Activated naive CD8-positive, alpha-beta T cell treated with anti-CD3 and anti-CD28 coated beads, Interleukin-2, amount 50 U/mL, for 16 hours (primary cell): Measurements from ENCODE around the gene AVPR1B.

Experiments used
- DNase-seq: peaks from one replicate; pipeline ENCODE4 v3.0.0-alpha.2; 2020; ENCODE audit warnings: low read depth, low spot score

The AVPR1B gene

GRCh38 chr1:206117151-206117948, at the start of gene AVPR1B:
Gene AVPR1B (minus strand): TSS chr1:206117388. CDS start chr1:206116890, 498 bp downstream.
- no peak for DNase-seq

- DNase-seq, result no peak
Measured at GRCh38 chr1:206145771-206146290, 28.6 kb upstream of the AVPR1B start.

- DNase-seq, result no peak
Measured at GRCh38 chr1:206144605-206145004, 27.4 kb upstream of the AVPR1B start.

GRCh38 chr1:206143537-206144172, 26.5 kb upstream of the AVPR1B start:
- DNase-seq, result no peak

GRCh38 chr1:206142770-206143169, 25.6 kb upstream of the AVPR1B start:
- DNase-seq, result no peak

- DNase-seq, result no peak
Measured at GRCh38 chr1:206142011-206142410, 24.8 kb upstream of the AVPR1B start.

GRCh38 chr1:206136241-206136640, 19.1 kb upstream of the AVPR1B start:
- DNase-seq, result no peak

GRCh38 chr1:206135248-206135647, 18.1 kb upstream of the AVPR1B start:
- no peak for DNase-seq

GRCh38 chr1:206133751-206134415, 16.7 kb upstream of the AVPR1B start:
- DNase-seq, result no peak

- DNase-seq, result no peak
Measured at GRCh38 chr1:206131037-206131436, 13.8 kb upstream of the AVPR1B start.

GRCh38 chr1:206128196-206128595, 11.0 kb upstream of the AVPR1B start:
- DNase-seq, result no peak

- no peak for DNase-seq
Measured at GRCh38 chr1:206127336-206127735, 10.1 kb upstream of the AVPR1B start.

- no peak for DNase-seq
Measured at GRCh38 chr1:206125346-206125745, 8.2 kb upstream of the AVPR1B start.

- DNase-seq, result no peak
Measured at GRCh38 chr1:206122686-206123085, 5.5 kb upstream of the AVPR1B start.

GRCh38 chr1:206121269-206121668, 4.1 kb upstream of the AVPR1B start:
- no peak for DNase-seq

- no peak for DNase-seq
Measured at GRCh38 chr1:206120406-206120805, 3.2 kb upstream of the AVPR1B start.

GRCh38 chr1:206116873-206117150, 376 bp downstream of the AVPR1B start:
- no peak for DNase-seq

GRCh38 chr1:206116191-206116872, 856 bp downstream of the AVPR1B start:
- no peak for DNase-seq

GRCh38 chr1:206115791-206116190, 1.4 kb downstream of the AVPR1B start:
- no peak for DNase-seq

GRCh38 chr1:206114692-206115640, 2.2 kb downstream of the AVPR1B start:
- DNase-seq, result no peak
